GM18870 (cell line): ENCODE data around the gene NTN1.
"Not testable (repeated sequence)": the region's sequence is repeated elsewhere in the genome, so short reads cannot be mapped to it uniquely, and the experiment has no call there.

Source experiments
- ATAC-seq: cut with Tn5 transposase; IDR thresholded peaks from one replicate; pipeline ENCODE4 v1.9.1; 2021; ENCODE audit warnings: moderate library complexity; ENCODE audit not compliant: unreplicated experiment

The NTN1 gene

GRCh38 chr17:9080296-9080914 lies 59.1 kb downstream of the NTN1 start:
- ATAC-seq = no peak

- no peak for ATAC-seq
These were observed 59.7 kb downstream of the NTN1 start for GRCh38 chr17:9080983-9081382.

- ATAC-seq = no peak
These were observed 65.3 kb downstream of the NTN1 start for GRCh38 chr17:9086577-9086976.

GRCh38 chr17:9087921-9088320 lies 66.6 kb downstream of the NTN1 start:
- ATAC-seq = no peak

- no peak for ATAC-seq
These were observed 69.4 kb downstream of the NTN1 start for GRCh38 chr17:9090641-9091096.

- ATAC-seq = no peak
These were observed 72.9 kb downstream of the NTN1 start for GRCh38 chr17:9094193-9094592.

GRCh38 chr17:9095390-9095789 lies 74.1 kb downstream of the NTN1 start:
- no peak for ATAC-seq

- ATAC-seq = no peak
These were observed 77.0 kb downstream of the NTN1 start for GRCh38 chr17:9098242-9098825.

- no peak for ATAC-seq
These were observed 80.0 kb downstream of the NTN1 start for GRCh38 chr17:9101356-9101755.

- not testable (repeated sequence) for ATAC-seq
These were observed 81.9 kb downstream of the NTN1 start for GRCh38 chr17:9103193-9103592.

GRCh38 chr17:9104370-9105041 lies 83.2 kb downstream of the NTN1 start:
- no peak for ATAC-seq

- ATAC-seq = no peak
These were observed 84.0 kb downstream of the NTN1 start for GRCh38 chr17:9105068-9105868.

GRCh38 chr17:9106278-9106677 lies 85.0 kb downstream of the NTN1 start:
- ATAC-seq = not testable (repeated sequence)

GRCh38 chr17:9107527-9107926 lies 86.2 kb downstream of the NTN1 start:
- ATAC-seq = no peak

GRCh38 chr17:9108146-9108545 lies 86.8 kb downstream of the NTN1 start:
- no peak for ATAC-seq

GRCh38 chr17:9109933-9110332 lies 88.6 kb downstream of the NTN1 start:
- ATAC-seq = no peak

- ATAC-seq = no peak
These were observed 89.2 kb downstream of the NTN1 start for GRCh38 chr17:9110501-9110900.

GRCh38 chr17:9115214-9116191 lies 94.2 kb downstream of the NTN1 start:
- no peak for ATAC-seq

GRCh38 chr17:9116311-9116835 lies 95.1 kb downstream of the NTN1 start:
- no peak for ATAC-seq
